ENCODE results near the gene RFX2. TPM values are rescaled to one million over a fixed set of nuclear protein-coding genes. Genes with fewer than 3 reads are reported as not detected.

Gene RFX2
- total RNA-seq, 2 donors from 2014 or later: 6.6 to 11.0 TPM

DNA sequence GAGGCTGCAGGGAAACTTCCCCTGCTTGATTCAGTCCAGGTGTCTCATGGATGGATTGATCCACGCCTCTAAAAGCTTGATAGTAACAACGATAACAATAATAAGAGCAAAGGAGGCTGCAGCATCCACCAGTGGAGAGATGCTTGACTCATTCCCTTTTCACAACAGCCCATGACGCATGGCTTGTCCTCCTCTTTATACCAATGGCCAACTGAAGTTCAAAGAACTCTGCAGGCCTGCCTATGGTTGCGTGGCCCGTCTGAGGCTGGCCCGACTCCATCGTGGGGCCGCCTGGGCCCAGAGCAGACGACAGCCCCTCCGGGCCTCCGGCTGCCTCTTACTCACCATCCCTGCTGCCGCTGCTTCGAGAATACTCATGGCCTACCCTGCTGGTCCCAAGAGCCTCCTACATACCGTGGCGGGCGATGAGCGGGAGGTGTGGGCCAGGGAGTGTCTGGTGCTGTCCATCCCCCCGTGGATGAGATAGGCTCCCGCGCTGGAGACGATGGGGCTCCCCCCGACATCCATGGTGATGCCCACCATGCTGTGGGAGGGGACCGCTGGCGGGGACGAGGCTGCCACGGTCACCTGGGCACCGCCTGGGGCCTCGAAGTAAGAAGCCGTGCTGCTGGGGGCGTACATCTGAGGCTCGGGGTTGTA is 70.6 kb downstream of the RFX2 start:
- no peak for DNase-seq
- Mint-ChIP-seq H3K36me3 (ENCODE audit: low read depth) (no peaks in the 10 kb centered on the region), H3K27ac (no peak overlapping the region), H3K27me3 (ENCODE audit: insufficient read depth) (no peaks in the 10 kb centered on the region), H3K4me1 (no peaks in the 10 kb centered on the region), H3K9me3 (no peaks in the 10 kb centered on the region), H3K4me3 (no peak overlapping the region)
- Histone ChIP-seq H3K36me3 (ENCODE audit: control insufficient read depth, insufficient read depth, low read length) (no peaks in the 10 kb centered on the region), H3K4me3 (ENCODE audit: low read length) (no peak overlapping the region), H3K4me1 (ENCODE audit: control insufficient read depth, insufficient read depth, low read length) (no peaks in the 10 kb centered on the region), H3K27ac (ENCODE audit: low read depth, low read length) (no peak overlapping the region), H3K9ac (ENCODE audit: extremely low read depth, low read length, poor library complexity, severe bottlenecking) (no peak overlapping the region), H3K9me3 (ENCODE audit: control insufficient read depth, low read length) (no peaks in the 10 kb centered on the region), H3K27me3 (ENCODE audit: control insufficient read depth, insufficient read depth, low read length, poor library complexity, severe bottlenecking) (no peaks in the 10 kb centered on the region)
- TF ChIP-seq, protein P1, sequence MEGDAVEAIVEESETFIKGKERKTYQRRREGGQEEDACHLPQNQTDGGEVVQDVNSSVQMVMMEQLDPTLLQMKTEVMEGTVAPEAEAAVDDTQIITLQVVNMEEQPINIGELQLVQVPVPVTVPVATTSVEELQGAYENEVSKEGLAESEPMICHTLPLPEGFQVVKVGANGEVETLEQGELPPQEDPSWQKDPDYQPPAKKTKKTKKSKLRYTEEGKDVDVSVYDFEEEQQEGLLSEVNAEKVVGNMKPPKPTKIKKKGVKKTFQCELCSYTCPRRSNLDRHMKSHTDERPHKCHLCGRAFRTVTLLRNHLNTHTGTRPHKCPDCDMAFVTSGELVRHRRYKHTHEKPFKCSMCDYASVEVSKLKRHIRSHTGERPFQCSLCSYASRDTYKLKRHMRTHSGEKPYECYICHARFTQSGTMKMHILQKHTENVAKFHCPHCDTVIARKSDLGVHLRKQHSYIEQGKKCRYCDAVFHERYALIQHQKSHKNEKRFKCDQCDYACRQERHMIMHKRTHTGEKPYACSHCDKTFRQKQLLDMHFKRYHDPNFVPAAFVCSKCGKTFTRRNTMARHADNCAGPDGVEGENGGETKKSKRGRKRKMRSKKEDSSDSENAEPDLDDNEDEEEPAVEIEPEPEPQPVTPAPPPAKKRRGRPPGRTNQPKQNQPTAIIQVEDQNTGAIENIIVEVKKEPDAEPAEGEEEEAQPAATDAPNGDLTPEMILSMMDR (conservative IDR thresholded peaks at IDR 0.05): no peak
- 95% methylated on average over 25 to 31 of the region's 31 CpGs for WGBS, 2 experiments (ENCODE audit: insufficient coverage in 1 of 2, insufficient read length in 1 of 2)

DNA sequence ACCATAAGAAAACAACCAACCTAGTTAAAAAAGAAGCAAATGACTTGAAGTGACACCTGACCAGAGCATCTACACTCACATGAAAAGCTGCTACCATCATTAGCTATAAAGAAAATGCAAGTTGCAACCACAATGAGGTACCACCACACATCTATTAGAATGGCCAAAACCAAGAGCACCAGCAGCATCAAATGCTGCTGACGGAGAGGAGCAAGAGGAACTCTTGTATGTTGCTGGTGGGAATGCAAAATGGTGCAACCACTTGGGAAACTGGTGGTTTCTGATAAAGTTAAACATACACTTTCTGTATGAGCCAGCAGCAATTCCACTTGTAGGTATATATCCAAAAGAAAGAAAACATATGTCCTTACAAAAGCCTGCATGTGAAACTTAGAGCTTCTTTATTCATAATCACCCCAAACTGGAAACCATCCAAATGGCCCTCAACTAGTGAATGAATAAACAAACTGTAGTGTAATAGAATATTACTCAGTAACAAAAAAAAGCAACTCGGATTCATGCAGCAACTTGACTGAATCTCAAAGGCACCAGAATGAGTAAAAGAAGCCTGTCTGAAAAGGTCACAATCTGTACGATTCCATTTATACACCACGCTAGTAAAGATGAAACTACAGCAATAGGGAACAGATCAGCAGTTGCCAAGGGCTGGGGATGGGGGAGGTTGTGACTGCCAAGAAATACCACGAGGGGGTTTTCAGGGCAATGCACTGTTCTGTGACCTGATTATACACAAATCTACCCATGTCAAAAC is 71.5 kb downstream of the RFX2 start:
- no peak overlapping the region for H3K27ac Mint-ChIP-seq
- no peaks in the 10 kb centered on the region for H3K36me3 Mint-ChIP-seq (ENCODE audit: low read depth)
- WGBS, 2 experiments (ENCODE audit: insufficient coverage in 1 of 2, insufficient read length in 1 of 2): 90% methylated on average over 3 to 5 of the region's 5 CpGs
- no peaks in the 10 kb centered on the region for H3K9me3 ChIP-seq (ENCODE audit: control insufficient read depth, low read length)
- H3K27me3 Mint-ChIP-seq (ENCODE audit: insufficient read depth): no peaks in the 10 kb centered on the region
- H3K27ac ChIP-seq (ENCODE audit: low read depth, low read length): no peak overlapping the region
- H3K4me1 Mint-ChIP-seq: no peaks in the 10 kb centered on the region
- DNase-seq: no peak
- no peaks in the 10 kb centered on the region for H3K9me3 Mint-ChIP-seq
- H3K4me3 ChIP-seq (ENCODE audit: low read length): no peak overlapping the region
- no peak overlapping the region for H3K9ac ChIP-seq (ENCODE audit: extremely low read depth, low read length, poor library complexity, severe bottlenecking)
- H3K27me3 ChIP-seq (ENCODE audit: control insufficient read depth, insufficient read depth, low read length, poor library complexity, severe bottlenecking): no peaks in the 10 kb centered on the region
- H3K4me3 Mint-ChIP-seq: no peak overlapping the region
- TF ChIP-seq, protein P1 (conservative IDR thresholded peaks at IDR 0.05): no peak
- no peaks in the 10 kb centered on the region for H3K36me3 ChIP-seq (ENCODE audit: control insufficient read depth, insufficient read depth, low read length)
- no peaks in the 10 kb centered on the region for H3K4me1 ChIP-seq (ENCODE audit: control insufficient read depth, insufficient read depth, low read length)

DNA sequence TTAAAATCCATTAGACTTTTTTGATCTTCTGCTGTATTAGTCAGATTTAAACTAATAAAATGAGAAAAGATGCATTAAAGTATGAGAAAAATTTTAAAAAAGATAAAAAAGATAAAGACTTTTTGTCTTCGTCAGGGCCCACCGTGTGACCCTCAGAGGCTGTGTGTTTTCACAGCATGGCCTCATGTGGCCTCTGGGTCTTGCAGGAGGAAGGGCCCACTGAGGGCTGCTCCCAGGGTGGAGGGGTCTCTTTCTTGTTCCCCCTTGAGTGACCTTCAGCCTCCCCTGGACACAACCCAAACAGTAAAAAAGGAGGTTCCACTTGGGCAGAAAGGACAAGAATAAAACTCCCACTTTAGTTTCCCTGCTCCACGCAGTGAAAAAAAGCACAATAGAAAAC is 75.3 kb downstream of the RFX2 start:
- Histone ChIP-seq H3K4me3 (ENCODE audit: low read length) (no peak overlapping the region), H3K36me3 (ENCODE audit: control insufficient read depth, insufficient read depth, low read length) (no peaks in the 10 kb centered on the region), H3K27me3 (ENCODE audit: control insufficient read depth, insufficient read depth, low read length, poor library complexity, severe bottlenecking) (no peaks in the 10 kb centered on the region), H3K4me1 (ENCODE audit: control insufficient read depth, insufficient read depth, low read length) (no peaks in the 10 kb centered on the region), H3K9ac (ENCODE audit: extremely low read depth, low read length, poor library complexity, severe bottlenecking) (no peak overlapping the region), H3K27ac (ENCODE audit: low read depth, low read length) (no peak overlapping the region), H3K9me3 (ENCODE audit: control insufficient read depth, low read length) (no peaks in the 10 kb centered on the region)
- Mint-ChIP-seq H3K36me3 (ENCODE audit: low read depth) (no peaks in the 10 kb centered on the region), H3K9me3 (no peaks in the 10 kb centered on the region), H3K27me3 (ENCODE audit: insufficient read depth) (no peaks in the 10 kb centered on the region), H3K27ac (no peak overlapping the region), H3K4me1 (no peaks in the 10 kb centered on the region), H3K4me3 (no peak overlapping the region)
- TF ChIP-seq, protein P1 (conservative IDR thresholded peaks at IDR 0.05): no peak
- no peak for DNase-seq
- WGBS, 2 experiments (ENCODE audit: insufficient coverage in 1 of 2, insufficient read length in 1 of 2): 95 to 100% methylated on average over 2 to 3 of the region's 3 CpGs

Measured in endodermal cell (in vitro differentiated cells).